Calu3 (cell line): Measurements from ENCODE around the gene IPO11. TPM values are rescaled to one million over a fixed set of nuclear protein-coding genes. Genes with fewer than 3 reads are reported as not detected.

ENCODE experiments used
- BruUV-seq: library from RNA; stranded (reverse); fragments of 400-500 nt; replicated peaks from 2 replicates; lab custom pipeline; 2021; lab: Mats Ljungman, UMichigan
- CTCF ChIA-PET: fragments of 300-600 bp; sonication (Branson Sonifier 250); formaldehyde crosslinking; loops from one replicate; lab custom pipeline; 2022; ENCODE audit warnings: antibody characterized with exemption; lab: Charles Lee
- DNase-seq: peaks from one replicate; pipeline ENCODE4 v3.0.0; 2022
- H3K27ac Mint-ChIP-seq: one replicate; pipeline ENCODE4 v1.8.0; 2022; ENCODE audit warnings: mixed read lengths; ENCODE audit not compliant: unreplicated experiment
- H3K27me3 Mint-ChIP-seq: one replicate; pipeline ENCODE4 v1.8.0; 2022; ENCODE audit warnings: mixed read lengths; ENCODE audit not compliant: unreplicated experiment
- H3K36me3 Mint-ChIP-seq: one replicate; pipeline ENCODE4 v1.8.0; 2022; ENCODE audit warnings: mild to moderate bottlenecking, moderate library complexity, mixed read lengths; ENCODE audit not compliant: insufficient read depth, unreplicated experiment
- H3K4me1 Mint-ChIP-seq: one replicate; pipeline ENCODE4 v1.8.0; 2022; ENCODE audit warnings: mild to moderate bottlenecking, low read depth, mixed read lengths; ENCODE audit not compliant: unreplicated experiment
- H3K4me3 Mint-ChIP-seq: one replicate; pipeline ENCODE4 v1.8.0; 2022; ENCODE audit warnings: mild to moderate bottlenecking, low read depth, moderate library complexity, mixed read lengths; ENCODE audit not compliant: unreplicated experiment
- H3K9me3 Mint-ChIP-seq: one replicate; pipeline ENCODE4 v1.8.0; 2022; ENCODE audit warnings: low read depth, mixed read lengths; ENCODE audit not compliant: unreplicated experiment
- CTCF ChIP-seq: fragments of 200-600 bp; IDR thresholded peaks from one replicate; pipeline ENCODE4 v1.8.0; 2022; ENCODE audit warnings: antibody characterized with exemption; ENCODE audit not compliant: unreplicated experiment
- intact Hi-C: fragments of 100-400 bp; cut with micrococcal nuclease; formaldehyde crosslinking; loops from one replicate; pipeline ENCODE4 v1.10.0; 2022; ENCODE audit not compliant: unreplicated experiment
- total RNA-seq: library from RNA; stranded (reverse); gene quantifications from 2 replicates; pipeline ENCODE4 v1.2.3, GENCODE V29; 2022

IPO11 gene
- total RNA-seq, 1 experiment from 2014 or later = 47.3 TPM

- DNase-seq = no peak
- Mint-ChIP-seq H3K4me1 (peaks cover 16% of the 10 kb centered on the region), H3K27me3 (no peaks in the 10 kb centered on the region), H3K27ac (no peak overlapping the region), H3K36me3 (peaks cover 3% of the 10 kb centered on the region), H3K4me3 (no peak overlapping the region), H3K9me3 (no peaks in the 10 kb centered on the region)
- TF ChIP-seq CTCF = no peak
- CTCF ChIA-PET = no interaction called here
- BruUV-seq = no TSS peak
- intact Hi-C loops = no loop called here
Measured at GRCh38 chr5:62587737-62588136, 175.2 kb downstream of the IPO11 start.

GRCh38 chr5:62588668-62589067 lies 176.1 kb downstream of the IPO11 start:
- Mint-ChIP-seq H3K9me3 (no peaks in the 10 kb centered on the region), H3K4me1 (peaks cover 16% of the 10 kb centered on the region), H3K36me3 (peaks cover 3% of the 10 kb centered on the region), H3K27ac (no peak overlapping the region), H3K27me3 (no peaks in the 10 kb centered on the region), H3K4me3 (no peak overlapping the region)
- TF ChIP-seq CTCF = no peak
- CTCF ChIA-PET = no interaction called here
- BruUV-seq = no TSS peak
- intact Hi-C loops = no loop called here
- DNase-seq = no peak

DNA sequence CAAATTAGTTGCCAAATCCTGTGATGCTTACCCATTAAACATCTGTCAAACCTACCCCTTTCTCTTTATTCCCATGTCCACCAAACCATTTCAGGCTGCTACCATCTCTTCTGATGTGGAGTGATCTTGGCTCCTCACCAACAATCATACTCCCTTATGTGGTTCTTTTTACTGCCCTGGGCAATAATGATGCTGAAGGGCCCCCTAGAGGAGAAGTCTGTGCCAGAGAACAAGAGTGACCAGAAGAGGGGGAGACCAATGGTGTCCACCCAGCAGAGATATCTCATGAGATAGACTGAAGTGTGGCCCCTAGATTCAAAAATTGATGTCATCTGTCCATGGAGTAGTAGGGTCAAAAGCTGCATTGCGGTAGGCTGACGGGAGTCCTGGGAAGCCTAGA lies 176.9 kb downstream of the IPO11 start:
- DNase-seq = no peak
- Mint-ChIP-seq H3K4me1 (peaks cover 16% of the 10 kb centered on the region), H3K9me3 (no peaks in the 10 kb centered on the region), H3K27ac (no peak overlapping the region), H3K36me3 (peaks cover 3% of the 10 kb centered on the region), H3K27me3 (no peaks in the 10 kb centered on the region), H3K4me3 (no peak overlapping the region)
- CTCF ChIA-PET = no interaction called here
- BruUV-seq = no TSS peak
- intact Hi-C loops = no loop called here
- no peak for TF ChIP-seq CTCF

DNA sequence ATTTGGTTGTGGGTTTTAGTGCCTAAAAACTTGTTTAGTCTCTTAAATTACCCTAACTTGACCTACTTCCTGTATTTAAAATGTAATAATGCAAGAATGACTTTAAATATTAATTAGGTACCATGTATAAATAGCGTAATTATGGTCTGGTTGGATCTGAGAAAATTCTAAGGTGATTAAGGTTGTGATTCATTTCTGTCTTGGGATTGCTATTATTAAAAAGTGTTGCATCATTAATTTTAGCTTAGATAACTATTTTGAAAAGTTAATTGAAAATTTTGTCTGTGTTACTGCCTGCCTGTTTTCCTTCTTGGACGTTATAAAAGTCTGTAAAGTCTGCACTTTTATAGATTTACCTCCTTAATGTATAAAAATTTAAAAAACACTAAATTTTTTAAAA lies 177.8 kb downstream of the IPO11 start:
- peaks cover 3% of the 10 kb centered on the region for H3K36me3 Mint-ChIP-seq
- TF ChIP-seq CTCF = no peak
- no peak overlapping the region for H3K4me3 Mint-ChIP-seq
- H3K27me3 Mint-ChIP-seq = no peaks in the 10 kb centered on the region
- no peak for DNase-seq
- CTCF ChIA-PET = no interaction called here
- H3K9me3 Mint-ChIP-seq = no peaks in the 10 kb centered on the region
- intact Hi-C loops = no loop called here
- no TSS peak for BruUV-seq
- no peak overlapping the region for H3K27ac Mint-ChIP-seq
- H3K4me1 Mint-ChIP-seq = peaks cover 8% of the 10 kb centered on the region
